Spleen (tissue), 11 donors: ENCODE results near the gene DIP2A. TPM values are rescaled to one million over a fixed set of nuclear protein-coding genes. Genes with fewer than 3 reads are reported as not detected.

Source experiments
- DNase-seq: peaks from one replicate; pipeline ENCODE4 v3.0.0-alpha.2; 2020
- H3K27ac ChIP-seq, 8 donors: fragments of 200-600 bp; sonication (generic) in 7 of 8; 1 replicate in 4 of 8; 2 replicates in 4 of 8; pipeline versions ENCODE4 v1.5.0 to v1.8.0; 2016 to 2021; ENCODE audit warnings: inconsistent platforms in 4 of 8, mild to moderate bottlenecking in 4 of 8, moderate library complexity in 1 of 8
- H3K27me3 ChIP-seq, 7 donors: fragments of 200-600 bp; sonication (generic) in 6 of 7; replicated peaks in 1 of 7; 1 replicate in 4 of 7; 2 replicates in 3 of 7; pipeline versions ENCODE4 v1.5.0 to v1.8.0; 2016 to 2021; ENCODE audit warnings: inconsistent platforms in 3 of 7, mild to moderate bottlenecking in 1 of 7
- H3K36me3 ChIP-seq, 6 donors: fragments of 200-600 bp; sonication (generic) in 5 of 6; 1 replicate in 4 of 6; 2 replicates in 2 of 6; pipeline versions ENCODE4 v1.5.0 to v1.8.0; 2016 to 2021; ENCODE audit warnings: inconsistent platforms in 2 of 6
- H3K4me1 ChIP-seq, 6 donors: fragments of 200-600 bp; sonication (generic) in 5 of 6; 1 replicate in 3 of 6; 2 replicates in 3 of 6; pipeline versions ENCODE4 v1.5.0 to v1.8.0; 2016 to 2021; ENCODE audit warnings: inconsistent platforms in 3 of 6
- H3K4me3 ChIP-seq, 8 donors: fragments of 200-600 bp; sonication (generic) in 7 of 8; 1 replicate in 4 of 8; 2 replicates in 4 of 8; pipeline versions ENCODE4 v1.5.0 to v1.8.0; 2016 to 2021; ENCODE audit warnings: inconsistent platforms in 4 of 8, mild to moderate bottlenecking in 4 of 8, moderate library complexity in 2 of 8
- H3K9me3 ChIP-seq, 8 donors: fragments of 200-600 bp; sonication (generic) in 7 of 8; 1 replicate in 4 of 8; 2 replicates in 4 of 8; pipeline versions ENCODE4 v1.5.0 to v1.8.0; 2016 to 2021; ENCODE audit warnings: inconsistent platforms in 4 of 8
- CTCF ChIP-seq, 11 experiments: fragments of 200-600 bp in 7 of 11; fragments of 450-650 bp in 4 of 11; sonication (generic) in 4 of 11; IDR thresholded peaks in 8 of 11; conservative IDR thresholded peaks in 3 of 11; 1 replicate in 7 of 11; 2 replicates in 4 of 11; pipeline versions ENCODE4 v1.4.0 to v1.8.0; 2016 to 2021; ENCODE audit warnings: antibody characterized with exemption in 11 of 11, inconsistent platforms in 4 of 11, mild to moderate bottlenecking in 1 of 11
- POLR2A ChIP-seq, 3 donors: fragments of 450-650 bp; IDR thresholded peaks; one replicate each; pipeline ENCODE4 v1.5.1; 2017; ENCODE audit warnings: antibody characterized with exemption in 3 of 3, mild to moderate bottlenecking in 1 of 3
- POLR2AphosphoS5 ChIP-seq, 3 donors: sonication (generic); formaldehyde crosslinking; IDR thresholded peaks; one replicate each; pipeline ENCODE4 v1.5.1; 2017; ENCODE audit warnings: antibody characterized with exemption in 3 of 3
- WGBS, 5 donors: extraction: QIAGEN DNeasy Blood & Tissue Kit in 3 of 5; methylation state at CpG; one replicate each; pipeline versions ENCODE4 v1.1.5 to v1.1.7; 2013 to 2018; 5-methylcytosine and 5-hydroxymethylcytosine counted together
- intact Hi-C: fragments of 100-400 bp; cut with DNase I; formaldehyde crosslinking; loops from one replicate; pipeline ENCODE4 v1.15.0; 2023; ENCODE audit warnings: low total_unique reads
- polyA plus RNA-seq, 3 donors: library from polyadenylated mRNA; stranded (reverse); fragments of 200-250 nt; gene quantifications; one replicate each; pipeline ENCODE4 v1.2.1, GENCODE V29; 2013
- total RNA-seq, 7 donors: library from RNA; depleted of rRNA in 3 of 7; stranded (reverse); fragments of >200 nt in 3 of 7; fragmentation: NEBNext Ultra II Directional in 4 of 7; extraction: Animal tissue kit (Norgen Biotek cat#: 25700) in 4 of 7; gene quantifications; one replicate each; pipeline versions ENCODE4 v1.1.0 to v1.2.1, GENCODE V29; 2016 to 2021
- donor health status: healthy with polysubstance abuse.
- donor health status: DM: no; HTN: no; CAD: no; lungs with moderate emphysema.
- donor health status: DM: no; HTN: no; CAD: no.
- donor health status: Bipolar disorder and iron deficiency.
- donor health status: healthy.
- donor health status: DM: no; HTN: no; CAD: no.
- donor health status: DM: yes; HTN: yes; CAD: no.

The DIP2A gene
- total and polyA plus RNA-seq, 10 donors, result 14.7 to 96.7 (median 64.1) TPM

GRCh38 chr21:46425571-46425970, 33.1 kb upstream of the DIP2A start:
- Histone ChIP-seq H3K27me3 (no peaks in the 10 kb centered on the region), H3K27ac (peak overlapping the region in 7 of 8 donors; percentile 51 to 90 (median 82)), H3K4me1 (peaks cover 0 to 21% (median 3%) of the 10 kb centered on the region in 6 donors), H3K36me3 (peaks cover 0 to 91% (median 53%) of the 10 kb centered on the region in 6 donors), H3K9me3 (no peaks in the 10 kb centered on the region), H3K4me3 (peak overlapping the region in 1 of 8 donors; percentile 12)
- TF ChIP-seq POLR2AphosphoS5 (IDR thresholded peaks at IDR 0.05) (peak; percentile 50 to 80 (median 63)), POLR2A (IDR thresholded peaks at IDR 0.05) (no peak)
- intact Hi-C loops, result no loop called here
- 79 to 89% (median 87%) methylated on average over 15 to 23 of the region's 23 CpGs for WGBS, 5 donors
- DNase-seq, result peak; percentile 84

- Histone ChIP-seq H3K27me3 (no peaks in the 10 kb centered on the region), H3K4me1 (peaks cover 0 to 21% (median 3%) of the 10 kb centered on the region in 6 donors), H3K27ac (peak overlapping the region in 4 of 8 donors; percentile 82 to 90 (median 84)), H3K36me3 (peaks cover 0 to 91% (median 61%) of the 10 kb centered on the region in 6 donors), H3K9me3 (no peaks in the 10 kb centered on the region), H3K4me3 (no peak overlapping the region)
- WGBS, 5 donors, result 96 to 98% (median 96%) methylated on average over 15 to 22 of the region's 22 CpGs
- peak; percentile 56 for DNase-seq
- intact Hi-C loops, result no loop called here
- peak in 1 of 3 donors; percentile 17 for TF ChIP-seq POLR2AphosphoS5 (IDR thresholded peaks at IDR 0.05)
- TF ChIP-seq POLR2A (IDR thresholded peaks at IDR 0.05), result no peak
Measured at GRCh38 chr21:46426313-46427046, 32.2 kb upstream of the DIP2A start.

GRCh38 chr21:46427516-46427915, 31.2 kb upstream of the DIP2A start:
- WGBS, 5 donors, result 91 to 96% (median 95%) methylated on average over 14 of the region's 14 CpGs
- peaks cover 0 to 91% (median 63%) of the 10 kb centered on the region in 6 donors for H3K36me3 ChIP-seq
- H3K4me3 ChIP-seq, result no peak overlapping the region
- no peaks in the 10 kb centered on the region for H3K27me3 ChIP-seq
- DNase-seq, result peak; percentile 47
- H3K4me1 ChIP-seq, result peaks cover 0 to 20% (median 3%) of the 10 kb centered on the region in 6 donors
- H3K27ac ChIP-seq, result no peak overlapping the region
- intact Hi-C loops, result no loop called here
- no peaks in the 10 kb centered on the region for H3K9me3 ChIP-seq
- TF ChIP-seq POLR2A (IDR thresholded peaks at IDR 0.05) (no peak), POLR2AphosphoS5 (IDR thresholded peaks at IDR 0.05) (no peak), CTCF (IDR thresholded peaks at IDR 0.05 in 8 of 11, conservative IDR thresholded peaks at IDR 0.05 in 3 of 11) (no peak)

GRCh38 chr21:46428286-46428685, 30.4 kb upstream of the DIP2A start:
- H3K4me1 ChIP-seq, result peaks cover 0 to 12% (median under 1%) of the 10 kb centered on the region in 6 donors
- TF ChIP-seq CTCF (IDR thresholded peaks at IDR 0.05 in 8 of 11, conservative IDR thresholded peaks at IDR 0.05 in 3 of 11) (no peak), POLR2A (IDR thresholded peaks at IDR 0.05) (no peak), POLR2AphosphoS5 (IDR thresholded peaks at IDR 0.05) (peak in 1 of 3 donors; percentile 21)
- H3K4me3 ChIP-seq, result no peak overlapping the region
- no peaks in the 10 kb centered on the region for H3K9me3 ChIP-seq
- H3K27ac ChIP-seq, result no peak overlapping the region
- H3K27me3 ChIP-seq, result no peaks in the 10 kb centered on the region
- intact Hi-C loops, result no loop called here
- 90 to 100% (median 97%) methylated on average over 14 to 23 of the region's 23 CpGs for WGBS, 5 donors
- peaks cover 0 to 95% (median 67%) of the 10 kb centered on the region in 6 donors for H3K36me3 ChIP-seq
- DNase-seq, result no peak
